Neuronal stem cell (in vitro differentiated cells): ENCODE data around the gene TMEM271.

Source experiments
- DNase-seq: peaks from one replicate; pipeline ENCODE4 v3.0.0-alpha.2; 2013; ENCODE audit warnings: low spot score
- H2AFZ ChIP-seq: one replicate; pipeline ENCODE4 v1.6.1; 2013; ENCODE audit warnings: mild to moderate bottlenecking, low read length, inconsistent platforms
- H2AK5ac ChIP-seq: 2 replicates; pipeline ENCODE4 v1.6.1; 2013; ENCODE audit warnings: low read depth, mild to moderate bottlenecking, inconsistent platforms, low read length, moderate library complexity, mixed read lengths
- H2BK120ac ChIP-seq: 2 replicates; pipeline ENCODE4 v1.6.1; 2013; ENCODE audit warnings: low read depth, mild to moderate bottlenecking, inconsistent platforms, low read length, moderate library complexity, mixed read lengths
- H2BK12ac ChIP-seq: one replicate; pipeline ENCODE4 v1.6.1; 2013; ENCODE audit warnings: low read length, inconsistent platforms
- H2BK15ac ChIP-seq: 2 replicates; pipeline ENCODE4 v1.6.1; 2013; ENCODE audit warnings: mild to moderate bottlenecking, low read length, inconsistent platforms, mixed read lengths
- H2BK5ac ChIP-seq: one replicate; pipeline ENCODE4 v1.6.1; 2013; ENCODE audit warnings: inconsistent platforms, mild to moderate bottlenecking, low read length, moderate library complexity
- H3K14ac ChIP-seq: one replicate; pipeline ENCODE4 v1.6.1; 2013; ENCODE audit warnings: low read length, inconsistent platforms
- H3K18ac ChIP-seq: 2 replicates; pipeline ENCODE4 v1.6.1; 2013; ENCODE audit warnings: low read length, inconsistent platforms
- H3K23ac ChIP-seq: 2 replicates; pipeline ENCODE4 v1.6.1; 2013; ENCODE audit warnings: low read depth, mild to moderate bottlenecking, mixed read lengths, low read length, inconsistent platforms; ENCODE audit not compliant: poor library complexity
- H3K27ac ChIP-seq: replicated peaks from 3 replicates; pipeline ENCODE4 v1.5.1; 2013; ENCODE audit warnings: low read length, inconsistent platforms
- H3K27me3 ChIP-seq, 3 experiments: 2 replicates each; pipeline ENCODE4 v1.6.1; 2013; ENCODE audit warnings: low read length in 3 of 3, mild to moderate bottlenecking in 2 of 3, inconsistent platforms in 1 of 3, low read depth in 1 of 3, mixed read lengths in 1 of 3, moderate library complexity in 1 of 3; ENCODE audit not compliant: control insufficient read depth in 3 of 3, insufficient read depth in 3 of 3
- H3K36me3 ChIP-seq, 2 donors: replicated peaks in 1 of 2; 2 replicates each; pipeline ENCODE4 v1.6.1; 2013; ENCODE audit warnings: low read length in 2 of 2; ENCODE audit not compliant: control insufficient read depth in 2 of 2, insufficient read depth in 2 of 2
- H3K4ac ChIP-seq: 2 replicates; pipeline ENCODE4 v1.6.1; 2013; ENCODE audit warnings: inconsistent platforms, mild to moderate bottlenecking, low read length, moderate library complexity
- H3K4me1 ChIP-seq, 2 donors: 1 replicate in 1 of 2; 2 replicates in 1 of 2; pipeline ENCODE4 v1.6.1; 2013; ENCODE audit warnings: low read length in 2 of 2, low read depth in 1 of 2; ENCODE audit not compliant: control insufficient read depth in 2 of 2, insufficient read depth in 1 of 2
- H3K4me2 ChIP-seq: one replicate; pipeline ENCODE4 v1.6.1; 2013; ENCODE audit warnings: mild to moderate bottlenecking, low read length, inconsistent platforms; ENCODE audit not compliant: insufficient read depth, poor library complexity, severe bottlenecking
- H3K4me3 ChIP-seq, 2 donors: 2 replicates each; pipeline ENCODE4 v1.5.1; 2013; ENCODE audit warnings: low read length in 2 of 2, mild to moderate bottlenecking in 2 of 2, inconsistent platforms in 1 of 2, moderate library complexity in 1 of 2
- H3K79me1 ChIP-seq: one replicate; pipeline ENCODE4 v1.6.1; 2013; ENCODE audit warnings: low read depth, mild to moderate bottlenecking, inconsistent platforms, low read length, moderate library complexity
- H3K9ac ChIP-seq: one replicate; pipeline ENCODE4 v1.6.1; 2013; ENCODE audit warnings: mild to moderate bottlenecking, low read depth, low read length, inconsistent platforms; ENCODE audit not compliant: poor library complexity
- H3K9me3 ChIP-seq, 2 donors: replicated peaks in 1 of 2; 2 replicates each; pipeline versions ENCODE3 to v1.6.1; 2013; ENCODE audit warnings: low read length in 2 of 2, mild to moderate bottlenecking in 2 of 2, inconsistent platforms in 1 of 2, low read depth in 1 of 2, mixed read lengths in 1 of 2, moderate library complexity in 1 of 2; ENCODE audit not compliant: control insufficient read depth in 2 of 2, insufficient read depth in 1 of 2
- H4K8ac ChIP-seq: one replicate; pipeline ENCODE4 v1.6.1; 2013; ENCODE audit warnings: low read depth, mild to moderate bottlenecking, inconsistent platforms, low read length, moderate library complexity
- H4K91ac ChIP-seq: one replicate; pipeline ENCODE4 v1.6.1; 2013; ENCODE audit warnings: low read length, low read depth, mild to moderate bottlenecking, inconsistent platforms; ENCODE audit not compliant: poor library complexity
- WGBS, 2 donors: extraction: QIAGEN DNeasy Blood & Tissue Kit; methylation state at CpG; one replicate each; pipeline ENCODE4 v1.1.7; 2013; ENCODE audit warnings: missing lambda C conversion rate in 2 of 2, mixed read lengths in 1 of 2; ENCODE audit not compliant: insufficient read length in 2 of 2, insufficient replicate concordance in 1 of 2; ENCODE audit errors: extremely low coverage in 2 of 2; 5-methylcytosine and 5-hydroxymethylcytosine counted together

The TMEM271 gene

GRCh38 chr4:531721-532565 lies 44.2 kb downstream of the TMEM271 start:
- Histone ChIP-seq H2BK5ac (no peak overlapping the region), H3K23ac (no peak overlapping the region), H3K27me3 (no peaks in the 10 kb centered on the region), H3K4me3 (no peak overlapping the region), H3K9me3 (peaks cover 0 to 3% of the 10 kb centered on the region in 2 donors), H3K18ac (no peak overlapping the region), H2BK15ac (no peak overlapping the region), H3K79me1 (peaks cover 2% of the 10 kb centered on the region), H3K36me3 (peaks cover 40 to 96% of the 10 kb centered on the region in 2 donors), H3K4me1 (no peaks in the 10 kb centered on the region), H3K4ac (no peak overlapping the region), H2AK5ac (no peak overlapping the region), H2BK120ac (no peak overlapping the region), H3K9ac (peak overlapping the region; percentile 18), H3K27ac (no peak overlapping the region), H2AFZ (no peak overlapping the region), H2BK12ac (peak overlapping the region; percentile 60), H4K91ac (no peak overlapping the region), H3K4me2 (no peak overlapping the region), H4K8ac (no peak overlapping the region), H3K14ac (no peak overlapping the region)
- WGBS, 2 donors: no CpG with 5 or more reads among the region's 17 CpGs
- DNase-seq: no peak

GRCh38 chr4:531076-531475 lies 45.0 kb downstream of the TMEM271 start:
- DNase-seq: no peak
- H3K18ac ChIP-seq: no peak overlapping the region
- peaks cover 2% of the 10 kb centered on the region for H3K79me1 ChIP-seq
- H4K91ac ChIP-seq: no peak overlapping the region
- no peak overlapping the region for H3K4me2 ChIP-seq
- peaks cover 0 to 3% of the 10 kb centered on the region in 2 donors for H3K9me3 ChIP-seq
- H2BK15ac ChIP-seq: no peak overlapping the region
- no peaks in the 10 kb centered on the region for H3K27me3 ChIP-seq
- no peak overlapping the region for H2BK120ac ChIP-seq
- no peak overlapping the region for H3K4me3 ChIP-seq
- H3K4ac ChIP-seq: no peak overlapping the region
- H3K14ac ChIP-seq: no peak overlapping the region
- no peak overlapping the region for H2BK5ac ChIP-seq
- H3K36me3 ChIP-seq: peaks cover 34 to 96% of the 10 kb centered on the region in 2 donors
- H2AFZ ChIP-seq: no peak overlapping the region
- H4K8ac ChIP-seq: no peak overlapping the region
- no peaks in the 10 kb centered on the region for H3K4me1 ChIP-seq
- H2AK5ac ChIP-seq: no peak overlapping the region
- H3K9ac ChIP-seq: no peak overlapping the region
- H3K27ac ChIP-seq: no peak overlapping the region
- no CpG with 5 or more reads among the region's 11 CpGs for WGBS, 2 donors
- H2BK12ac ChIP-seq: no peak overlapping the region
- H3K23ac ChIP-seq: no peak overlapping the region

GRCh38 chr4:530017-530781 lies 45.9 kb downstream of the TMEM271 start:
- no CpG with 5 or more reads among the region's 17 CpGs for WGBS, 2 donors
- no peak overlapping the region for H3K18ac ChIP-seq
- peaks cover 0 to 3% of the 10 kb centered on the region in 2 donors for H3K9me3 ChIP-seq
- no peak overlapping the region for H4K91ac ChIP-seq
- no peak overlapping the region for H2AK5ac ChIP-seq
- no peaks in the 10 kb centered on the region for H3K79me1 ChIP-seq
- no peak overlapping the region for H3K4me2 ChIP-seq
- no peaks in the 10 kb centered on the region for H3K4me1 ChIP-seq
- no peak overlapping the region for H2BK120ac ChIP-seq
- H3K4me3 ChIP-seq: no peak overlapping the region
- H2BK5ac ChIP-seq: no peak overlapping the region
- no peak overlapping the region for H2BK15ac ChIP-seq
- no peak overlapping the region for H2BK12ac ChIP-seq
- no peak overlapping the region for H3K14ac ChIP-seq
- peaks cover 35 to 97% of the 10 kb centered on the region in 2 donors for H3K36me3 ChIP-seq
- H3K27me3 ChIP-seq: no peaks in the 10 kb centered on the region
- no peak overlapping the region for H3K4ac ChIP-seq
- H4K8ac ChIP-seq: no peak overlapping the region
- no peak overlapping the region for H2AFZ ChIP-seq
- no peak for DNase-seq
- no peak overlapping the region for H3K27ac ChIP-seq
- H3K23ac ChIP-seq: no peak overlapping the region
- H3K9ac ChIP-seq: no peak overlapping the region

- Histone ChIP-seq H3K79me1 (no peaks in the 10 kb centered on the region), H3K9ac (no peak overlapping the region), H3K36me3 (peaks cover 36 to 97% of the 10 kb centered on the region in 2 donors), H3K4me3 (no peak overlapping the region), H3K27ac (no peak overlapping the region), H3K4me1 (no peaks in the 10 kb centered on the region), H2AK5ac (no peak overlapping the region), H2BK15ac (no peak overlapping the region), H4K91ac (no peak overlapping the region), H3K14ac (no peak overlapping the region), H3K4ac (no peak overlapping the region), H2BK120ac (no peak overlapping the region), H3K9me3 (peaks cover 0 to 3% of the 10 kb centered on the region in 2 donors), H3K27me3 (no peaks in the 10 kb centered on the region), H2BK5ac (no peak overlapping the region), H4K8ac (no peak overlapping the region), H2BK12ac (no peak overlapping the region), H3K23ac (no peak overlapping the region), H2AFZ (no peak overlapping the region), H3K4me2 (no peak overlapping the region), H3K18ac (no peak overlapping the region)
- WGBS, 2 donors: no CpG with 5 or more reads among the region's 8 CpGs
- no peak for DNase-seq
Measured at GRCh38 chr4:529563-529962, 46.5 kb downstream of the TMEM271 start.
